EL (cell line): Measurements from ENCODE around the gene RAB6B.

Experiments
- DNase-seq: peaks from one replicate; pipeline ENCODE4 v3.0.0-alpha.2; 2016

RAB6B gene

GRCh38 chr3:133893683-133894352, 1.9 kb downstream of the RAB6B start:
- DNase-seq = no peak

GRCh38 chr3:133892541-133893231, 3.0 kb downstream of the RAB6B start:
- DNase-seq = no peak

GRCh38 chr3:133891662-133892378, 3.9 kb downstream of the RAB6B start:
- no peak for DNase-seq

GRCh38 chr3:133890972-133891644, 4.6 kb downstream of the RAB6B start:
- DNase-seq = no peak

- no peak for DNase-seq
These were observed 5.6 kb downstream of the RAB6B start for GRCh38 chr3:133890037-133890436.

- no peak for DNase-seq
These were observed 6.8 kb downstream of the RAB6B start for GRCh38 chr3:133888726-133889340.

- DNase-seq = no peak
These were observed 7.6 kb downstream of the RAB6B start for GRCh38 chr3:133887803-133888703.

GRCh38 chr3:133887074-133887802, 8.4 kb downstream of the RAB6B start:
- DNase-seq = no peak

- DNase-seq = no peak
These were observed 9.5 kb downstream of the RAB6B start for GRCh38 chr3:133886031-133886722.

- DNase-seq = no peak
These were observed 10.6 kb downstream of the RAB6B start for GRCh38 chr3:133884887-133885711.

- DNase-seq = no peak
These were observed 11.4 kb downstream of the RAB6B start for GRCh38 chr3:133884054-133884886.

GRCh38 chr3:133883641-133884040, 12.0 kb downstream of the RAB6B start:
- no peak for DNase-seq

GRCh38 chr3:133882986-133883586, 12.6 kb downstream of the RAB6B start:
- DNase-seq = no peak

- DNase-seq = no peak
These were observed 13.5 kb downstream of the RAB6B start for GRCh38 chr3:133881939-133882825.

- DNase-seq = no peak
These were observed 14.2 kb downstream of the RAB6B start for GRCh38 chr3:133881492-133881891.

- no peak for DNase-seq
These were observed 14.7 kb downstream of the RAB6B start for GRCh38 chr3:133880886-133881455.

GRCh38 chr3:133880287-133880686, 15.4 kb downstream of the RAB6B start:
- no peak for DNase-seq
